H4 (cell line): Measurements from ENCODE around the gene DAPP1. TPM values are rescaled to one million over a fixed set of nuclear protein-coding genes. Genes with fewer than 3 reads are reported as not detected.

ENCODE experiments used
- DNase-seq: peaks from one replicate; pipeline ENCODE4 v3.0.0-alpha.2; 2015; ENCODE audit warnings: low spot score
- total RNA-seq: library from RNA; depleted of rRNA; stranded (reverse); fragments of >200 nt; shearing (Covaris generic); gene quantifications from 2 replicates; pipeline ENCODE4 v1.2.3, GENCODE V29; 2014

DAPP1 gene
- total RNA-seq, 1 experiment from 2014 or later = not detected

- DNase-seq = no peak
Measured at GRCh38 chr4:99853999-99854398, 37.4 kb downstream of the DAPP1 start.

DNA sequence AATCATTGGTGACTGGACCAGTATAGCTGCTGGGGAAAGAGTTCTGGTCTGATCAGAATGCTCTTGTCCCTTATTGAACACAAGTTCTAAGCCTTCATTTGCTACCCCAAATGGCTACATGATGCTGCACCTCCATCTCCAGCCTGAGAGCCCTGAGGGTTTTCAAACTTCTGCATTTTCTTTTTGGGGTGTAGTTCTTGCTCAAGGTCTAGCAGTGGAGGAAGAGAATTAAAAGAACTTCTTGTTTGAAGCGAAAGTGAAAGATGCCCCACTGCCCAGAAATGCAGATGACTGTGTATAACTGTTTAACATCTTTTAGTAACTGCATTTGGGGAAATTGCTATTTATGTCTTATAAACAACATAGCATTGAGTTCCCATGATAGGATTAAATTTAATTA, 39.1 kb downstream of the DAPP1 start:
- no peak for DNase-seq

DNA sequence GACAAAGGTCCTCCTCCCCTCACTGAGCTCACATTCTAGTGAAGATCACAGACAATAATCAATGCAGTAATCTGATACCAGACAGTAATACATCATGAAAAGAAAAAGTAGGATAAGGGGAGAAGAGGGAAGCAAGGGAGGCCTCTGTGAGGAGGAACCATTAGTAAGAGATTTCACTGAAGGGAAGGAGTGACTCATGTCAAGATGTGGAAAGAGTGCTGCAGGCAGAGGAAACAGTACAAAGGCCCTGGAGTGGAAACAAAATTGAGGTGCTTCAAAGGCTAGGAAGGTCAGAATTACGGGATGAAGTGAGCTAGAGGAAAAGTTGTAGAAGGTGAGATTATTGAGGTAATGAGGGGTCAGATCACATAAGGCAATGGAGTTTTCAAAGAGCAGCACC, 39.5 kb downstream of the DAPP1 start:
- peak; percentile 23 for DNase-seq

DNA sequence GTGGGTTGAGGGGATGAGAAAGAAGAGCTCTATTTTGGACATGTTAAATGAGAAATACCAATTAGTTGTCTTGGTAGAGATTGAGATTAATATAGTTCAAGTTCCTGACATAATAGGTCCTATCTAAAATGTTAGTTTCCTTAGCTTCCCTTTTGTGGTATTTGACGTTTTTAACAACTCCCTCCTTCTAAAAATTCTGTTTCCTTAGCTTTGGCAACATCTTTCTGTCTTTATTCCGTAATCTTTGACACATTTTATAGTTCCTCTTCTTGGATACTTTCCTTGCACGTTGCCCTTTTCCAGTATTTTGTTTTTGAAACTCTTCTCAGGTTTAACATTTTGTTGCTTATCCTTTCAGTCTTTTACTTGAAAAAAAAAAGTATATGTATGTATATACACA, 40.7 kb downstream of the DAPP1 start:
- DNase-seq = no peak

GRCh38 chr4:99859618-99860017, 43.0 kb downstream of the DAPP1 start:
- DNase-seq = no peak

- DNase-seq = no peak
Measured at GRCh38 chr4:99860521-99860920, 43.9 kb downstream of the DAPP1 start.

- DNase-seq = no peak
Measured at GRCh38 chr4:99861120-99861905, 44.7 kb downstream of the DAPP1 start.

DNA sequence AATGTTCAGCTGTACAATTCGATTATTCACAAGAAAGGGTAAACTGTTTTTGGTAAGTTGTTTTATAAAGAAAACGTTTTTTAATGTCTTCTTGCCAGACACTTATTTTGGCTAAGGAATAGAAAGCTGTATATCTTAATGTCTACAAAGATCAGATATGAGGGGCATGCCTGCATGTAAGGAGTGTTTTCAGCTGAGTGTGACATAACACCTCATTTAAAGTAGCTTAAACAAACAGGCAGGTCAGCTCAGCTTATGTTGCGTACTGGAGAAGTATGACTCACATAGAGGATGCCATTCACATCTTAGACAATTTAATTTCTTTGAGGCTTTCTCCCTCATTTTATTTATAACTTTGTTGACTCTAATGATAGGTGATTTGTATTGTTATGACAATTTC, 47.2 kb downstream of the DAPP1 start:
- DNase-seq = peak; percentile 57

DNA sequence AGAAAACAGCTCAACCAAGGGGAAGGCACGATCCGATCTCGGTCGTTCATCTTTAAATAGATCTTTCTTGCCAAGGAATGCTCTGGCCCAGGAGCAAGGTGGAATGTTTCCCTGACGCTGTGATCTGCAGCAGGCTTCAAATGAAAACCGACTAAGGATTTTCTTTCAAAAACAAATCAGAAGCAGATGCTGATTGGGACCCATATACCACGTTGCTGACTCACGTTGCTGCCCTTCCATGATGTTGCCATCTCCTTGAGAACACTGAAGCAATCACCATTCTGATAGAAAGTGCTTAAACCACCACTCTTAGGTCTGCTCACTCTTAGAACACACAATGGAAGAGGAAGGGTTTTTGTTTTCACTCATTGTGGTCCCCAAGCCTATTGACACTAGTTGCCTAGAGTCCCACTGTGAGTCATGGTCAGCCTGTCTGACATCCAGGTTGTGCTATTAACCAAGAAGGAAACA, 51.5 kb downstream of the DAPP1 start:
- no peak for DNase-seq

- DNase-seq = no peak
Measured at GRCh38 chr4:99872570-99872969, 55.9 kb downstream of the DAPP1 start.

DNA sequence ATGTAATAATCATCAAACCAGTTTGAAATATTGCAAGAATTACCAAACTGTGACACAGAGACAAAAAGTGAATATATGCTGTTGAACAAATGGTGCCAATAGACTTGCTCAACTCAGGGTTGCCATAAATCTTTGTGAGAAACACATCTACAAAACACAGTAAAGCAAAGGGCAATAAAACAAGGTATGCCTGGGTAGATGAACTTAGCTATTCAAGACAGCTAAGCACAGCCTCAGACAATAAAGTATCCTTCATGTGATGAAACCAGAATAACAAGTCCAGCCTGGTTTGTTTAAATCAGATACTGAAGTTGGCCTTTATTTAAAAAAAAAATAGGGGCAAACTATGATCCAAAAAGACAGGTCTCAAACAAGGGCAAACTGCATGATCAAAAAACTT, 58.4 kb downstream of the DAPP1 start:
- no peak for DNase-seq

DNA sequence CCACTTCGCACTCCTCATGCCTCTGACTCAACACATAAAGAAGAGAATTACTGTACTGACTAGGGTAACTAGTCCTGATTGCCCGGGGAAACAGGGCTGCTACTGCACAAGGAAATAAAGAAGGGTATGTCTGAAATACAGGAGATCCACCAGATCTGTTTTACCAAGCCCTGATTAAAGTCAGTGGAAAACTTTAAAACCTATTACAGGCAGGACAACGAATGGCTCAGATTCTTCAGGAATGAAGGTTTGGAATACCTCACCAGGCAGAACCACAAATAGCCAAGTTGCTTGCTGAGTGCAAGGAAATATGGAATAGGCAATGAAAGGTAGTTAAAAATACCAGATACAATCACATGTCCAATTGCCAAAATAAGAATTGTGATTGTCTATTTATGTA, 60.3 kb downstream of the DAPP1 start:
- no peak for DNase-seq

DNA sequence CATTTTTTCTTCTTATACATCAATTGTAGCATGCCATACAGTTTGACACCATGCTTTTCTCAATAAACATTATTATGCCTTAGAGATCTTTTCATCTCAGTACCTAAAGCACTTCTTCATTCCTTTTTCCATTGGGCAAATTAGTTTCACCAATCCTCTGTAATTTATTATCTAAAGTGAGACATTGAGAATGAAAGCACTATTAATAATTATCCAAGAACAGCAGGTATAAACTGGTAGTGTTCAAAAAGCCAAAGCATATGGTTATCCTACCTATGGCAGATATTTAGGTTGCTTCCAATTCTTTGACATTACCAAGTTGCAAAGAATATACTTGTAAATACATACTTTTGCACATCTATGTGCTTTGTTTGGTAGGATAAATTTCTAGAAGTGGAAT, 62.0 kb downstream of the DAPP1 start:
- no peak for DNase-seq

DNA sequence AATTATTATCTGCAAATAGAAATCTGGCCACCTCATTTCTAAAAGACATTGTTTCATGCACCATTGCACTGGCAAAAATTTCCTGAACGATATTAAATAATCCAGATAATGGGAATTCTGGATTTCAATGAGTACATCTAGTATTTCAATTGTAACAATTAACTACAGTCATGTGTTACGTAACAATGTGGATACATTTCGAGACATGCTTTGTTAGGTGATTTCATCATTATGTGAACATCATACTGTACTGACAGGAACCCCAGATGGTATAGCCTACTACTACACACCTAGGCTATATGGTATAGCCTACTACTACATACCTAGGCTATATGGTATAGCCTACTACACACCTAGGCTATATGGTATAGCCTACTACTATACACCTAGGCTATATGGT, 62.8 kb downstream of the DAPP1 start:
- no peak for DNase-seq

DNA sequence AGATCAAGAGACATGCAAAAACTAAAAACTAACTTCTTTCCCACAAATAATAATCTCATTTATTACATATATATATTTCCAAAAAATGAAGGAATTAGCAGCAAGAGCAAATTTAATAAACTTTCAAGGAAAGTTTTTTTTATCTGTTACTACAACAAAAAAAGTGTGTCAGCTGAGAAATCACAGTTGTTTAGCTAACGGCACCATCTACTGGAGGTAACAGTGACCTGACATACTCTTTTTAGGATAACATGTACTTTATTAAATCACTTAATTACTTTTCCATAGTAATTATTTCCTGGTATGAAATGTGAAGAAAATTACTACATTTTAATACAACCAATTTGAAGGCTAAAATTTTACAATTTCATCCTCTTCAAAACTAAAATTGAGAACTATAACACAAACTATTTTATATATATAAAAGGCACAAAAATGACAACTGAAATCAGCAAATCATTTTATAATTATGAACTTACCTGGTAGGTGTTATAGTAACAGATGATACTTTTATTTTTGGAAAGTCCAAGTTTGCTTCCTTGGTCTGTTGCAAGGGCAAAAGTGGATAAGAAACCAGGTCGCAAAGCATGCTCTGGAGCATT, 68.5 kb downstream of the DAPP1 start:
- DNase-seq = peak; percentile 41

DNA sequence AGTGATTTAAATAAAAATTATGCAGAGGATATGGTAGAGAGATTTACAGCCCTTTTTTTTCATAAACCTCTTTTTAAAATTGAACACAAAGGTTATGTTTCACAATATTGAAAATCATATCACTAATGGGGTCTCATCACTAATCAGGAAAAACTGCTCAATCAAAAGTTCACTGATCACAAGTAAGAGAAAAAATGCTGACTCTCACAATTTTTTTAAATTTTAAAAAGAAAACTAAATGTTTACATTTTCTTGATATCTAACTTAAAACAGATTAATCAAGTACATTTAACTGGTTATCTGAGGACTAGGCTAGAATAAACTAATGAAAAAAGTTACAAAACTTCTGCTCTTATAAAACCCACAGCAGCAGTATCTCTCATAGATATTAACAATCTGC, 69.1 kb downstream of the DAPP1 start:
- no peak for DNase-seq

DNA sequence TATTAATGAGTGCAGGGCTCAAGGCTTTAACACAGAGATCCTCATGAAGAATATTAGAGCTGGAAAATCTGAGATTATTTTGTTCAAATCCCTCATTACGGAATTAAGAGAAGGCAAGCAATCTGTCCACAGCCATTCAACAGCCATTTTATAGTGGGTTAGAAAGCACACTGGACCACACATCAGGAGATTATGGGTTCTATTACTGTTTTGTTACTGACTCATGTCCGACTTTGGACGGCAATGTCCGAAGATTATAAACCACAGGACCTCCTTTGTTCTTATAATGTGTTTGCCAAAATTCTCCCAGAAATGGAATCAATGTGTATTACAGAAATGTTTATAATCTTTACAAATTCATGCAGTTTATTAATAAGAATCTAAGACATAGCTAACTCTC, 69.5 kb downstream of the DAPP1 start:
- DNase-seq = no peak

DNA sequence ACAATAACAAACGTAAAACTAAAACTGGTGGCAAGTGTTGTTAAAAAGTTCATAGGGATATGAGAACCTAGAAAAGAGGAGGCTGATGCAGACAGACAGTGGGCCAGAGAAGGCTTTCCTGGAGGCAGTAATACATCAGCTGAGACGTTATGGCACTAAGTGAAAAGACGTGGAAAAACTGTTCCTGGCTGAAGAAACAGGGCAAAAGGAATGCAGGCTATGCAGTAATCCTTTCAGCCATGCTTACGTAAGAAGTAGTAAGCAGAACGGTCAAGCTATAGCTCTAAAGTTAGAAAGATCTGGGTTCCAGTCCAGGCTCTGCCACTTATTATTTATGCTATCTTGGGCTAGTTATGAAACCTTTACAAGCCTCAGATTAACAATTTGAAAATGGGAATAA, 71.2 kb downstream of the DAPP1 start:
- DNase-seq = no peak

GRCh38 chr4:99891351-99891750, 74.7 kb downstream of the DAPP1 start:
- no peak for DNase-seq

DNA sequence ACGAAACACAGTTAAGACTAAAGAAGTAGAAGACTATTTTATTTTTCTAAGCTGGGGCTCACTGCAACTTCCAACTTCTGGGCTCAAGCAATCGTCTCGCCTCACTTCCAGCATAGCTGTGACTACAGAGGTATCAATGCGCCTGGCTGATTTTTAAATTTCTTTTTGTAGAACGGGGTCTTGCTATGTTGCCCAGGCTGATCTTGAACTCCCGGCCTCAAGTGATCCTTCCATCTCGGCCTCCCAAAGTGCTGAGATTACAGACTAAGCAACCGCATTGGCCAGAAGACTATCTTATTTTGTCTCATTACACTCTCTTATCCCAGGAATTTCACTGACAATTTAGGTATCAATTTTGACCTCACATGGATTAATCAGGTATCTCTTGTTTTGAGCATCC, 76.4 kb downstream of the DAPP1 start:
- no peak for DNase-seq

GRCh38 chr4:99893839-99894160, 77.2 kb downstream of the DAPP1 start:
- DNase-seq = no peak

- DNase-seq = peak; percentile 91
Measured at GRCh38 chr4:99894161-99894997, 77.8 kb downstream of the DAPP1 start, which contains the start of gene LAMTOR3. Gene LAMTOR3, minus strand, starts transcription at chr4:99894427. Its CDS starts 464 bp downstream, at chr4:99893963.

- no peak for DNase-seq
Measured at GRCh38 chr4:99894998-99895397, 78.4 kb downstream of the DAPP1 start.
